Measurements from ENCODE around the gene ELOB. TPM values are rescaled to one million over a fixed set of nuclear protein-coding genes. Genes with fewer than 3 reads are reported as not detected.

The ELOB gene
- total RNA-seq, 1 donor, result 195 TPM

DNA sequence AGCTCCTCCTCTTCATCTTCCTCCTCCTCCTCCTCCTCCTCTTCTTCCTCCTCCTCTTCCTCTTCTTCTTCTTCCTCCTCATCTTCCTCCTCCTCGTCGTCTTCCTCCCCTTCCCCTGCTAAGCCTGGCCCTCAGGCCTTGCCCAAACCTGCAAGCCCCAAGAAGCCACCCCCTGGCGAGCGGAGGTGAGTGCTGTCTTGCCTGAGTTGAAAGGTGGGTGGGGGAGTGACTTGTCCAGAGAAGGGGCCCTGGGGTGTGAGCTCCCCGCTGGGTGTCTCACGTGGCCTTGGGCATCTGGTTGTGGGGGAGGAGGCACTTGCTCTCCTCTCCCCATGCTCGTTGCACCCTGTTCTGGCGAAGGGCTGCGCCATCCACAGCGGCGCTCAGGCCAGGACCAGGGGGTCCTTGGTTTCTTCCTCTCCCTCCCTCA lies 8.0 kb downstream of the ELOB start:
- Histone ChIP-seq H3K27me3 (ENCODE audit: insufficient read depth, low read length) (no peaks in the 10 kb centered on the region), H3K27ac (ENCODE audit: low read depth, low read length) (peak overlapping the region; percentile 9), H3K36me3 (ENCODE audit: insufficient read depth, low read length) (peaks cover 92% of the 10 kb centered on the region), H3K4me3 (ENCODE audit: insufficient read depth, low read length) (no peak overlapping the region), H3K4me2 (ENCODE audit: insufficient read depth, low read length) (no peak overlapping the region), H2AFZ (ENCODE audit: low read length) (no peak overlapping the region), H3K4me1 (ENCODE audit: insufficient read depth, low read length) (peaks cover 9% of the 10 kb centered on the region), H4K20me1 (ENCODE audit: insufficient read depth, low read length) (peaks cover 82% of the 10 kb centered on the region), H3K79me2 (ENCODE audit: insufficient read depth, low read length) (peaks cover 96% of the 10 kb centered on the region), H3K9me3 (ENCODE audit: low read depth, low read length) (no peaks in the 10 kb centered on the region)
- peak; percentile 87 for DNase-seq (ENCODE audit: insufficient read length, low spot score, missing footprints)
- TF ChIP-seq, protein P1, sequence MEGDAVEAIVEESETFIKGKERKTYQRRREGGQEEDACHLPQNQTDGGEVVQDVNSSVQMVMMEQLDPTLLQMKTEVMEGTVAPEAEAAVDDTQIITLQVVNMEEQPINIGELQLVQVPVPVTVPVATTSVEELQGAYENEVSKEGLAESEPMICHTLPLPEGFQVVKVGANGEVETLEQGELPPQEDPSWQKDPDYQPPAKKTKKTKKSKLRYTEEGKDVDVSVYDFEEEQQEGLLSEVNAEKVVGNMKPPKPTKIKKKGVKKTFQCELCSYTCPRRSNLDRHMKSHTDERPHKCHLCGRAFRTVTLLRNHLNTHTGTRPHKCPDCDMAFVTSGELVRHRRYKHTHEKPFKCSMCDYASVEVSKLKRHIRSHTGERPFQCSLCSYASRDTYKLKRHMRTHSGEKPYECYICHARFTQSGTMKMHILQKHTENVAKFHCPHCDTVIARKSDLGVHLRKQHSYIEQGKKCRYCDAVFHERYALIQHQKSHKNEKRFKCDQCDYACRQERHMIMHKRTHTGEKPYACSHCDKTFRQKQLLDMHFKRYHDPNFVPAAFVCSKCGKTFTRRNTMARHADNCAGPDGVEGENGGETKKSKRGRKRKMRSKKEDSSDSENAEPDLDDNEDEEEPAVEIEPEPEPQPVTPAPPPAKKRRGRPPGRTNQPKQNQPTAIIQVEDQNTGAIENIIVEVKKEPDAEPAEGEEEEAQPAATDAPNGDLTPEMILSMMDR (IDR thresholded peaks at IDR 0.05; ENCODE audit: extremely low read depth, low read depth, low read length), result no peak

DNA sequence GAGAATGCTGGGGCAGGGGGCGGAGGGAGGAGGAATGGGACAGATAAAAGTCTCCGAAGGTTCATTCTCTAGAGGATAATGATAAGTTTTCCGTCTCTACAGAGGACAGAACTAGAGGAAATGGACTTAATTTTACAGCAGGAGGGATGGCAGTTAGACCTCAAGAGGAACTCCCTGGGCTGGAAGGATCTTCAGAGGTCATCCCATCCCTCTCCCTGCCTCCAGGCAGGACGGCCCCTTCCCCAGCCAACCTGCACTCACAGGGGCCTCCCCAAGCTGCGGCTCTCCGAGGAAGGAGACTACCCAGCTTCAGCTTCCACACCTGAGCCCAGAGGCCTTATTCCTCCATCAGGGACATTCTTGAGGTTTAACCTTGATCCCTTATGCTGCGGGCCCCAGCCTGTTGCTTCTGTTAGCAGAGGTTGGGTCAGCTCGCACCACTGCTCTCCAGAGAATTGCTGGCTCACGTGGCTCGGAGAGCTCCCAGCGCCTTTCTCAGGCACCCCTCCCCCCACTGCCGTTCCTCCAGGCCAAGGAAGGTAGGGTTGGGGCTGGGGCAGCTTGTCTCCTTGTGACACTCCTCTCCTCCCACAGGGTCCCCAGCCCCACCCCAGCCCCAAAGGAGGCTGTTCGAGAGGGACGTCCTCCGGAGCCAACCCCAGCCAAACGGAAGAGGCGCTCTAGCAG lies 8.5 kb downstream of the ELOB start:
- Histone ChIP-seq H3K9me3 (ENCODE audit: low read depth, low read length) (no peaks in the 10 kb centered on the region), H2AFZ (ENCODE audit: low read length) (no peak overlapping the region), H4K20me1 (ENCODE audit: insufficient read depth, low read length) (peaks cover 86% of the 10 kb centered on the region), H3K27ac (ENCODE audit: low read depth, low read length) (no peak overlapping the region), H3K4me3 (ENCODE audit: insufficient read depth, low read length) (no peak overlapping the region), H3K27me3 (ENCODE audit: insufficient read depth, low read length) (no peaks in the 10 kb centered on the region), H3K4me2 (ENCODE audit: insufficient read depth, low read length) (no peak overlapping the region), H3K4me1 (ENCODE audit: insufficient read depth, low read length) (peaks cover 7% of the 10 kb centered on the region), H3K36me3 (ENCODE audit: insufficient read depth, low read length) (peaks cover 95% of the 10 kb centered on the region), H3K79me2 (ENCODE audit: insufficient read depth, low read length) (peaks cover 96% of the 10 kb centered on the region)
- DNase-seq (ENCODE audit: insufficient read length, low spot score, missing footprints), result peak; percentile 82
- TF ChIP-seq, protein P1 (IDR thresholded peaks at IDR 0.05; ENCODE audit: extremely low read depth, low read depth, low read length), result no peak

DNA sequence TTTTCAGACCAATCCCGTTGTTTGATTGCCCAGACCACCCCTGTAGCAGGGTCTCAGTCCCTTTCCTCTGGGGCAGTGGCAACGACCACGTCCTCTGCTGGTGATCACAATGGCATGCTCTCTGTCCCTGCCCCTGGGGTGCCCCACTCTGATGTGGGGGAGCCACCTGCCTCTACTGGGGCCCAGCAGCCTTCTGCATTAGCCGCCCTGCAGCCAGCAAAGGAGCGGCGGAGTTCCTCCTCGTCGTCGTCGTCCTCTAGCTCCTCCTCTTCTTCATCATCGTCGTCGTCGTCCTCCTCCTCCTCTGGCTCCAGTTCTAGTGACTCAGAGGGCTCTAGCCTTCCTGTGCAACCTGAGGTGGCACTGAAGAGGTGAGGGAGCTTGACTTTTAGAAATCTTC lies 9.2 kb downstream of the ELOB start:
- H3K4me3 ChIP-seq (ENCODE audit: insufficient read depth, low read length), result no peak overlapping the region
- peaks cover 3% of the 10 kb centered on the region for H3K4me1 ChIP-seq (ENCODE audit: insufficient read depth, low read length)
- peak; percentile 71 for DNase-seq (ENCODE audit: insufficient read length, low spot score, missing footprints)
- H4K20me1 ChIP-seq (ENCODE audit: insufficient read depth, low read length), result peaks cover 90% of the 10 kb centered on the region
- no peaks in the 10 kb centered on the region for H3K27me3 ChIP-seq (ENCODE audit: insufficient read depth, low read length)
- TF ChIP-seq, protein P1 (IDR thresholded peaks at IDR 0.05; ENCODE audit: extremely low read depth, low read depth, low read length), result no peak
- peaks cover 95% of the 10 kb centered on the region for H3K36me3 ChIP-seq (ENCODE audit: insufficient read depth, low read length)
- H3K4me2 ChIP-seq (ENCODE audit: insufficient read depth, low read length), result no peak overlapping the region
- no peak overlapping the region for H2AFZ ChIP-seq (ENCODE audit: low read length)
- H3K79me2 ChIP-seq (ENCODE audit: insufficient read depth, low read length), result peaks cover 96% of the 10 kb centered on the region
- H3K9me3 ChIP-seq (ENCODE audit: low read depth, low read length), result no peaks in the 10 kb centered on the region
- peak overlapping the region; percentile 19 for H3K27ac ChIP-seq (ENCODE audit: low read depth, low read length)

DNA sequence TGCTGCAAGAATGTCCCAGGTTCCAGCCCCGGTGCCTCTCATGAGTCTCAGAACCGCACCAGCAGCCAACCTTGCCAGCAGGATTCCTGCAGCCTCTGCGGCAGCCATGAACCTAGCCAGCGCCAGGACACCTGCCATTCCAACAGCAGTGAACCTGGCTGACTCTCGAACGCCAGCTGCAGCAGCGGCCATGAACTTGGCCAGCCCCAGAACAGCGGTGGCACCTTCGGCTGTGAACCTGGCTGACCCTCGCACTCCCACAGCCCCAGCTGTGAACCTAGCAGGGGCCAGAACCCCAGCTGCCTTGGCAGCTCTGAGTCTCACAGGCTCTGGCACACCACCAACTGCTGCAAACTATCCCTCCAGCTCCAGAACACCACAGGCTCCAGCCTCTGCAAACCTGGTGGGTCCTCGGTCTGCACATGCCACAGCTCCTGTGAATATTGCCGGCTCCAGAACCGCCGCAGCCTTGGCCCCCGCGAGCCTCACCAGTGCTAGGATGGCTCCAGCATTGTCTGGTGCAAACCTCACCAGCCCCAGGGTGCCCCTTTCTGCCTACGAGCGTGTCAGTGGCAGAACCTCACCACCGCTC lies 9.8 kb downstream of the ELOB start:
- H3K27ac ChIP-seq (ENCODE audit: low read depth, low read length), result peak overlapping the region; percentile 19
- no peak overlapping the region for H3K4me2 ChIP-seq (ENCODE audit: insufficient read depth, low read length)
- peaks cover 3% of the 10 kb centered on the region for H3K4me1 ChIP-seq (ENCODE audit: insufficient read depth, low read length)
- peaks cover 91% of the 10 kb centered on the region for H4K20me1 ChIP-seq (ENCODE audit: insufficient read depth, low read length)
- H3K36me3 ChIP-seq (ENCODE audit: insufficient read depth, low read length), result peaks cover 97% of the 10 kb centered on the region
- TF ChIP-seq, protein P1 (IDR thresholded peaks at IDR 0.05; ENCODE audit: extremely low read depth, low read depth, low read length), result no peak
- H3K27me3 ChIP-seq (ENCODE audit: insufficient read depth, low read length), result no peaks in the 10 kb centered on the region
- peaks cover 98% of the 10 kb centered on the region for H3K79me2 ChIP-seq (ENCODE audit: insufficient read depth, low read length)
- H3K4me3 ChIP-seq (ENCODE audit: insufficient read depth, low read length), result no peak overlapping the region
- no peak overlapping the region for H2AFZ ChIP-seq (ENCODE audit: low read length)
- no peaks in the 10 kb centered on the region for H3K9me3 ChIP-seq (ENCODE audit: low read depth, low read length)
- no peak for DNase-seq (ENCODE audit: insufficient read length, low spot score, missing footprints)

Data from osteoblast (primary cell).